ENCODE results near the gene PPP1R13B. TPM values are rescaled to one million over a fixed set of nuclear protein-coding genes. Genes with fewer than 3 reads are reported as not detected.

Gene PPP1R13B
- total RNA-seq, 1 experiment from 2014 or later, result 26.5 TPM

DNA sequence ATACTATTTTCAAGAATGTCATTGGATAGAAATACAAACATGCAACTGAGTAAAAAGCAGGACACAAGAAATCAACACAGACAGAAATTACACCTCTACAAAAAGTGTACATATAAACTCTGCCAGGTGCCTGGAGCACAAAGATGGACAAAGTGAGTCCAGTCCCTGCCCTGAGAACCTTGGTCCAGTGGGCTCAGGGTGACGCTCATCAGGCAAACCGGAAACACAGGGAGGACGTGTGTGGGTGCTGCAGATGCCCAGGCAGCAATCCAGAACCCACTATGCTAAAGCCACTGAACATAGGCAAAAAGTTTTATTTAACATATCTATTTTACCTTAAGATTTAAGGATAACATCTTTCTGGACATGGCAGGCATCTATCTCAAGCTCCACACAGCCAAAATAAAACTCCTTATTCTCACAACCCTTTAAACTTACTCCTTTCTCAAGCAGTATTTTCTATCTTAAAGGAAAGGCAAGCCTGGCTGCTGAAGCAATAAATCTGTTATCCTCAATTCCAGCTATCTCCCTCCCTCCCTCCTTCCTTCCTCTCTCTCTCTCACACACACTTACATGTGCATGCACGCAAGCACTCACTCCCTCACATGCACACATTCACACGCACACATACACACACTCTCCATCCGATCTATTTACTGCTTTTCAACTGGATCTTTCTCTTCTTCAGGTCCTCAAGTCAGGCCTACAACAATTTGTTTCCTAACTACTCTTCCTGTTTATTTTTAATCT, 10.2 kb downstream of the PPP1R13B start:
- Histone ChIP-seq H3K36me3 (ENCODE audit: low read depth) (no peaks in the 10 kb centered on the region), H3K27me3 (ENCODE audit: insufficient read depth, low read depth) (no peaks in the 10 kb centered on the region), H4K20me1 (ENCODE audit: insufficient read depth) (no peaks in the 10 kb centered on the region), H3K9me2 (ENCODE audit: insufficient read depth) (no peaks in the 10 kb centered on the region), H3K4me3 (no peak overlapping the region), H3F3A (ENCODE audit: insufficient read depth, low read depth) (no peaks in the 10 kb centered on the region), H2AFZ (no peak overlapping the region), H3K4me2 (no peak overlapping the region), H3K27ac (no peak overlapping the region), H3K4me1 (replicated peaks; ENCODE audit: insufficient read depth) (no peaks in the 10 kb centered on the region), H3K79me2 (ENCODE audit: low read depth) (0 out of 2 replicates have a peak, but pooled peaks cover 3% of the 10 kb centered on the region), H3K9me3 (ENCODE audit: insufficient read depth, low read depth) (no peaks in the 10 kb centered on the region)
- POLR2A ChIA-PET (ENCODE audit: unreplicated experiment), result no interaction called here
- CTCF ChIA-PET, result no interaction called here
- BruUV-seq (replicated peaks), result no TSS peak
- TF ChIP-seq EZH2 (IDR thresholded peaks at IDR 0.05; ENCODE audit: low read depth) (no peak), CTCF (conservative IDR thresholded peaks at IDR 0.05) (no peak)
- no peak for DNase-seq
- intact Hi-C loops (cut with micrococcal nuclease; ENCODE audit: unreplicated experiment), result no loop called here

- no peak overlapping the region for H3K27ac ChIP-seq
- H3K4me3 ChIP-seq, result no peak overlapping the region
- DNase-seq, result no peak
- H2AFZ ChIP-seq, result no peak overlapping the region
- H3K4me2 ChIP-seq, result no peak overlapping the region
- H3K27me3 ChIP-seq (ENCODE audit: insufficient read depth, low read depth), result no peaks in the 10 kb centered on the region
- H3K79me2 ChIP-seq (ENCODE audit: low read depth), result 0 out of 2 replicates have a peak, but pooled peaks cover 4% of the 10 kb centered on the region
- no peaks in the 10 kb centered on the region for H3K9me2 ChIP-seq (ENCODE audit: insufficient read depth)
- no peaks in the 10 kb centered on the region for H3K36me3 ChIP-seq (ENCODE audit: low read depth)
- ChIA-PET POLR2A (ENCODE audit: unreplicated experiment) (no interaction called here), CTCF (no interaction called here)
- BruUV-seq (replicated peaks), result no TSS peak
- intact Hi-C loops (cut with micrococcal nuclease; ENCODE audit: unreplicated experiment), result no loop called here
- H3K4me1 ChIP-seq (replicated peaks; ENCODE audit: insufficient read depth), result no peaks in the 10 kb centered on the region
- H4K20me1 ChIP-seq (ENCODE audit: insufficient read depth), result no peaks in the 10 kb centered on the region
- no peaks in the 10 kb centered on the region for H3F3A ChIP-seq (ENCODE audit: insufficient read depth, low read depth)
- TF ChIP-seq EZH2 (IDR thresholded peaks at IDR 0.05; ENCODE audit: low read depth) (no peak), CTCF (conservative IDR thresholded peaks at IDR 0.05) (no peak)
- no peaks in the 10 kb centered on the region for H3K9me3 ChIP-seq (ENCODE audit: insufficient read depth, low read depth)
Observed at GRCh38 chr14:103834956-103835355, 12.4 kb downstream of the PPP1R13B start.

GRCh38 chr14:103833711-103834110, 13.7 kb downstream of the PPP1R13B start:
- ChIA-PET CTCF (no interaction called here), POLR2A (ENCODE audit: unreplicated experiment) (no interaction called here)
- no peaks in the 10 kb centered on the region for H3K9me3 ChIP-seq (ENCODE audit: insufficient read depth, low read depth)
- H3K4me2 ChIP-seq, result no peak overlapping the region
- no peak for DNase-seq
- no peaks in the 10 kb centered on the region for H3K9me2 ChIP-seq (ENCODE audit: insufficient read depth)
- H3K27ac ChIP-seq, result no peak overlapping the region
- no peak overlapping the region for H3K4me3 ChIP-seq
- 0 out of 2 replicates have a peak, but pooled peaks cover 4% of the 10 kb centered on the region for H3K79me2 ChIP-seq (ENCODE audit: low read depth)
- no TSS peak for BruUV-seq (replicated peaks)
- intact Hi-C loops (cut with micrococcal nuclease; ENCODE audit: unreplicated experiment), result no loop called here
- no peak overlapping the region for H2AFZ ChIP-seq
- H3K27me3 ChIP-seq (ENCODE audit: insufficient read depth, low read depth), result no peaks in the 10 kb centered on the region
- H3F3A ChIP-seq (ENCODE audit: insufficient read depth, low read depth), result no peaks in the 10 kb centered on the region
- H3K36me3 ChIP-seq (ENCODE audit: low read depth), result no peaks in the 10 kb centered on the region
- no peaks in the 10 kb centered on the region for H3K4me1 ChIP-seq (replicated peaks; ENCODE audit: insufficient read depth)
- no peaks in the 10 kb centered on the region for H4K20me1 ChIP-seq (ENCODE audit: insufficient read depth)
- TF ChIP-seq EZH2 (IDR thresholded peaks at IDR 0.05; ENCODE audit: low read depth), result no peak
- TF ChIP-seq CTCF (conservative IDR thresholded peaks at IDR 0.05), result no peak

Data from PC-9 (cell line).